22Rv1 (cell line): ENCODE results near the gene COL18A1.

Source experiments
- CTCF ChIP-seq: fragments of 450-650 bp; IDR thresholded peaks from 2 replicates; pipeline ENCODE4 v1.5.1; 2017; ENCODE audit warnings: mild to moderate bottlenecking
- ZFX ChIP-seq: fragments of 450-650 bp; IDR thresholded peaks from 2 replicates; pipeline ENCODE4 v1.6.1; 2017; ENCODE audit warnings: antibody characterized with exemption, borderline replicate concordance

DNA sequence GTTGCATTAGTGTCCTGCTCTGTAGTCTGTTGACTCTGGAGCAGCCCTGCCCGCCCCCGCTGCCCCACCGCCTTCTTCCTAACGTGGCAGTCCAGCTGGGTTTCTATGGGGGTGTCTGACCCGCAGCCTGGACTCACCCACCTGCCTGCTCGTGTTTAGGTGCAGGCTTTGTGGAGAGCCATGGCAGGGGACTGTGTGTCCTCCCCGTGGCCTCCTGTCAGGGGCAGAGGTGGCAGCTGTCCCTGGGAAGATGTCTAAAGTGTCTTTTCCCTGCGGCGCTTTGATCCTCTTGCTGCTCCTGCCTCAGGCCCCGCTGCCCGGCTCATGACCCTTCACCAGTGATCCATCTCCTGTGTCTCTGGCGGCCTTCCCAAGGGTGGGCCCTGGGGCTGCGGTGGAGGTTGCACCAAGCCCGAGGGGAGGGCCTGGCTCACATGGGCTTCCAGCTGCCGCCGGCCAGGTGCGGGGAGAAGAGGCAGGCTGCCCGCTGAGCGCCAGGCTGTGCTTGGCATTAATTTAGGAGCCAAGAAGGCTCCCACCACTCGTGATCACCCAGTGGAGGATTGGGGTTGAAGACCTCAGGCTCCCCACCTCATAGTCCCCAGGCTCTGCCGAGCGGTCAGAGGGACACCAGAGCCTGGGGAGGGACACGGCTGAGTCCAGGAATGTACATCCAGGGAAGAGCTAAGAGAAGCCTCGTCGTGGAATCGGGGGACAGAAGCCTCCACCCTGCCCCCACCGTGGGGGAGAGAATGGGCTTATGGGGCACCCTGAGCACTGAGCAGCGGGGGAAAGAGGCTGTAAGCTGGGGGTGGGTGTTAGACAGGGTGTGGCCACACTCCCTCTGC is 44.1 kb downstream of the COL18A1 start:
- TF ChIP-seq CTCF (no peak), ZFX (no peak)
